Activated naive CD4-positive, alpha-beta T cell (primary cell): ENCODE data around the gene NRG4.
"Not testable (repeated sequence)": the region's sequence is repeated elsewhere in the genome, so short reads cannot be mapped to it uniquely, and the experiment has no call there.

ENCODE experiments used
- DNase-seq, 4 experiments: peaks; one replicate each; lab custom pipeline; 2025; lab: John Stamatoyannopoulos, UW

Gene NRG4

GRCh38 chr15:76011627-76012551 is at the start of gene NRG4:
NRG4 (minus strand) TSS chr15:76012424; CDS start chr15:76011230, 1,194 bp downstream.
- DNase-seq: no peak

GRCh38 chr15:76061700-76062099 is 49.5 kb upstream of the NRG4 start:
- no peak for DNase-seq

- peak in 1 of 4 experiments; percentile 15 for DNase-seq
Observed at GRCh38 chr15:76060118-76060989, 48.1 kb upstream of the NRG4 start.

GRCh38 chr15:76059320-76060117 is 47.3 kb upstream of the NRG4 start, which contains the start of gene TMEM266:
TMEM266 (plus strand) TSS chr15:76059985; CDS start chr15:76134264, 74,279 bp downstream.
- no peak for DNase-seq

- no peak for DNase-seq
Observed at GRCh38 chr15:76058714-76059319, 46.6 kb upstream of the NRG4 start.

GRCh38 chr15:76057332-76058000 is 45.2 kb upstream of the NRG4 start:
- no peak for DNase-seq

GRCh38 chr15:76056931-76057330 is 44.7 kb upstream of the NRG4 start:
- DNase-seq: no peak

- not testable (repeated sequence) for DNase-seq
Observed at GRCh38 chr15:76054201-76054600, 42.0 kb upstream of the NRG4 start.

GRCh38 chr15:76038512-76038911 is 26.3 kb upstream of the NRG4 start:
- DNase-seq: no peak

GRCh38 chr15:76035593-76035992 is 23.4 kb upstream of the NRG4 start:
- DNase-seq: no peak

GRCh38 chr15:76034111-76034510 is 21.9 kb upstream of the NRG4 start:
- DNase-seq: no peak

GRCh38 chr15:76033438-76033837 is 21.2 kb upstream of the NRG4 start:
- no peak for DNase-seq

GRCh38 chr15:76032046-76032445 is 19.8 kb upstream of the NRG4 start:
- no peak for DNase-seq

GRCh38 chr15:76024021-76024768 is 12.0 kb upstream of the NRG4 start:
- DNase-seq: no peak

GRCh38 chr15:76013470-76013869 is 1.2 kb upstream of the NRG4 start:
- DNase-seq: not testable (repeated sequence)

- no peak for DNase-seq
Observed at GRCh38 chr15:76010613-76011012, 1.6 kb downstream of the NRG4 start.

GRCh38 chr15:76006136-76006778 is 6.0 kb downstream of the NRG4 start:
- DNase-seq: no peak

GRCh38 chr15:76003364-76003763 is 8.9 kb downstream of the NRG4 start:
- DNase-seq: no peak

- DNase-seq: no peak
Observed at GRCh38 chr15:75995611-75996010, 16.6 kb downstream of the NRG4 start.

- no peak for DNase-seq
Observed at GRCh38 chr15:75994220-75994619, 18.0 kb downstream of the NRG4 start.
